OCI-LY1 (cell line): ENCODE data around the gene USP38.

Experiments used
- EZH2 ChIP-seq: fragments of 200-600 bp; sonication (generic), shearing (Covaris generic); IDR thresholded peaks from 2 replicates; pipeline ENCODE4 v1.8.0; 2017; ENCODE audit warnings: borderline replicate concordance, mixed run types, mild to moderate bottlenecking, antibody characterized with exemption, low read length, moderate library complexity, mixed read lengths
- TF ChIP-seq, protein P1 (sequence below): fragments of 200-600 bp; sonication (generic), shearing (Covaris generic); IDR thresholded peaks from 2 replicates; pipeline ENCODE4 v1.5.1; 2017; ENCODE audit warnings: mild to moderate bottlenecking, antibody characterized with exemption, low read length, moderate library complexity, mixed read lengths

DNA sequence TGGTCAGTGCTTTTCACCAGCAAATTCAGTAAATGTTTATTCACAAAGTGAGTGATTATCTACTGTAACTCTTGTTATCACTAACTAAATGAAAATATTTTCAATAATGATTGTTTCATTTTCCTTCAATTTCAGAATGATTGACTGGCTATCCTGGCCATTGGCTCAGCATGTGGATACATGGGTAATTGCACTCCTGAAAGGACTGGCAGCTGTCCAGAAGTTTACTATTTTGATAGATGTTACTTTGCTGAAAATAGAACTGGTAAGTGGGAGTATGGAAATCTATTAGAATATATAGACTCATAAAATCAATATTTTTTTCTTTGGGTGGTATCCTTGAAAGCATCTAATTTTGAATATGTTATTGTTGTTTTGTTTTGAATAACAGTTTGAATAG is 10.9 kb downstream of the USP38 start:
- TF ChIP-seq, protein P1, sequence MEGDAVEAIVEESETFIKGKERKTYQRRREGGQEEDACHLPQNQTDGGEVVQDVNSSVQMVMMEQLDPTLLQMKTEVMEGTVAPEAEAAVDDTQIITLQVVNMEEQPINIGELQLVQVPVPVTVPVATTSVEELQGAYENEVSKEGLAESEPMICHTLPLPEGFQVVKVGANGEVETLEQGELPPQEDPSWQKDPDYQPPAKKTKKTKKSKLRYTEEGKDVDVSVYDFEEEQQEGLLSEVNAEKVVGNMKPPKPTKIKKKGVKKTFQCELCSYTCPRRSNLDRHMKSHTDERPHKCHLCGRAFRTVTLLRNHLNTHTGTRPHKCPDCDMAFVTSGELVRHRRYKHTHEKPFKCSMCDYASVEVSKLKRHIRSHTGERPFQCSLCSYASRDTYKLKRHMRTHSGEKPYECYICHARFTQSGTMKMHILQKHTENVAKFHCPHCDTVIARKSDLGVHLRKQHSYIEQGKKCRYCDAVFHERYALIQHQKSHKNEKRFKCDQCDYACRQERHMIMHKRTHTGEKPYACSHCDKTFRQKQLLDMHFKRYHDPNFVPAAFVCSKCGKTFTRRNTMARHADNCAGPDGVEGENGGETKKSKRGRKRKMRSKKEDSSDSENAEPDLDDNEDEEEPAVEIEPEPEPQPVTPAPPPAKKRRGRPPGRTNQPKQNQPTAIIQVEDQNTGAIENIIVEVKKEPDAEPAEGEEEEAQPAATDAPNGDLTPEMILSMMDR: no peak
- TF ChIP-seq EZH2: no peak
